Measurements from ENCODE around the gene DNPH1. TPM values are rescaled to one million over a fixed set of nuclear protein-coding genes. Genes with fewer than 3 reads are reported as not detected.

The DNPH1 gene
- polyA plus RNA-seq = 100 to 1,000 TPM in 1 of 2 donors, 10 to 100 TPM in 1; 62.3 to 115 TPM

- peak within 1 kb of the TSS; percentile 41 to 58 for H3K27ac ChIP-seq (ENCODE audit: low read depth in 2 of 2, low read length in 1 of 2)
- no peaks in the 10 kb centered on the region for H3K27me3 ChIP-seq (ENCODE audit: control insufficient read depth in 1 of 2, insufficient read depth in 2 of 2, low read length in 2 of 2)
- no peaks in the 10 kb centered on the region for H3K9me3 ChIP-seq (ENCODE audit: control insufficient read depth in 2 of 2, insufficient read depth in 1 of 2, low read depth in 1 of 2, low read length in 1 of 2)
- no peaks in the 10 kb centered on the region for H3K36me3 ChIP-seq (ENCODE audit: control insufficient read depth in 2 of 2, insufficient read depth in 2 of 2, low read length in 1 of 2)
- peak within 1 kb of the TSS; percentile 74 to 83 for H3K4me3 ChIP-seq (ENCODE audit: low read depth in 1 of 2, low read length in 2 of 2)
- 3 to 4% methylated on average over 56 to 82 of the region's 82 CpGs for WGBS, 2 donors
- H3K4me1 ChIP-seq (ENCODE audit: control insufficient read depth in 2 of 2, insufficient read depth in 2 of 2, low read length in 1 of 2) = peaks cover 3 to 5% of the 10 kb centered on the region in 2 donors
Observed at GRCh38 chr6:43228951-43229802, at the start of gene DNPH1. DNPH1 (minus strand) TSS chr6:43229481; CDS start chr6:43229456, 25 bp downstream.

GRCh38 chr6:43278524-43279078, 49.3 kb upstream of the DNPH1 start:
- no peaks in the 10 kb centered on the region for H3K27me3 ChIP-seq (ENCODE audit: control insufficient read depth in 1 of 2, insufficient read depth in 2 of 2, low read length in 2 of 2)
- no peaks in the 10 kb centered on the region for H3K9me3 ChIP-seq (ENCODE audit: control insufficient read depth in 2 of 2, insufficient read depth in 1 of 2, low read depth in 1 of 2, low read length in 1 of 2)
- H3K36me3 ChIP-seq (ENCODE audit: control insufficient read depth in 2 of 2, insufficient read depth in 2 of 2, low read length in 1 of 2) = no peaks in the 10 kb centered on the region
- WGBS, 2 donors = 53 to 71% methylated on average over 4 of the region's 4 CpGs
- no peak overlapping the region for H3K27ac ChIP-seq (ENCODE audit: low read depth in 2 of 2, low read length in 1 of 2)
- H3K4me3 ChIP-seq (ENCODE audit: low read depth in 1 of 2, low read length in 2 of 2) = no peak overlapping the region
- H3K4me1 ChIP-seq (ENCODE audit: control insufficient read depth in 2 of 2, insufficient read depth in 2 of 2, low read length in 1 of 2) = no peaks in the 10 kb centered on the region

- Histone ChIP-seq H3K36me3 (ENCODE audit: control insufficient read depth in 2 of 2, insufficient read depth in 2 of 2, low read length in 1 of 2) (no peaks in the 10 kb centered on the region), H3K9me3 (ENCODE audit: control insufficient read depth in 2 of 2, insufficient read depth in 1 of 2, low read depth in 1 of 2, low read length in 1 of 2) (no peaks in the 10 kb centered on the region), H3K4me3 (ENCODE audit: low read depth in 1 of 2, low read length in 2 of 2) (no peak overlapping the region), H3K27me3 (ENCODE audit: control insufficient read depth in 1 of 2, insufficient read depth in 2 of 2, low read length in 2 of 2) (no peaks in the 10 kb centered on the region), H3K4me1 (ENCODE audit: control insufficient read depth in 2 of 2, insufficient read depth in 2 of 2, low read length in 1 of 2) (no peaks in the 10 kb centered on the region), H3K27ac (ENCODE audit: low read depth in 2 of 2, low read length in 1 of 2) (no peak overlapping the region)
- WGBS, 2 donors = 69 to 72% methylated on average over 13 of the region's 13 CpGs
Observed at GRCh38 chr6:43277643-43278523, 48.6 kb upstream of the DNPH1 start.

- H3K4me1 ChIP-seq (ENCODE audit: control insufficient read depth in 2 of 2, insufficient read depth in 2 of 2, low read length in 1 of 2) = no peaks in the 10 kb centered on the region
- H3K9me3 ChIP-seq (ENCODE audit: control insufficient read depth in 2 of 2, insufficient read depth in 1 of 2, low read depth in 1 of 2, low read length in 1 of 2) = no peaks in the 10 kb centered on the region
- H3K4me3 ChIP-seq (ENCODE audit: low read depth in 1 of 2, low read length in 2 of 2) = no peak overlapping the region
- no peaks in the 10 kb centered on the region for H3K27me3 ChIP-seq (ENCODE audit: control insufficient read depth in 1 of 2, insufficient read depth in 2 of 2, low read length in 2 of 2)
- WGBS, 2 donors = 82 to 87% methylated on average over 6 of the region's 6 CpGs
- no peak overlapping the region for H3K27ac ChIP-seq (ENCODE audit: low read depth in 2 of 2, low read length in 1 of 2)
- no peaks in the 10 kb centered on the region for H3K36me3 ChIP-seq (ENCODE audit: control insufficient read depth in 2 of 2, insufficient read depth in 2 of 2, low read length in 1 of 2)
Observed at GRCh38 chr6:43277306-43277642, 48.0 kb upstream of the DNPH1 start.

- 77 to 85% methylated on average over 11 of the region's 11 CpGs for WGBS, 2 donors
- Histone ChIP-seq H3K36me3 (ENCODE audit: control insufficient read depth in 2 of 2, insufficient read depth in 2 of 2, low read length in 1 of 2) (no peaks in the 10 kb centered on the region), H3K9me3 (ENCODE audit: control insufficient read depth in 2 of 2, insufficient read depth in 1 of 2, low read depth in 1 of 2, low read length in 1 of 2) (no peaks in the 10 kb centered on the region), H3K4me3 (ENCODE audit: low read depth in 1 of 2, low read length in 2 of 2) (no peak overlapping the region), H3K4me1 (ENCODE audit: control insufficient read depth in 2 of 2, insufficient read depth in 2 of 2, low read length in 1 of 2) (no peaks in the 10 kb centered on the region), H3K27ac (ENCODE audit: low read depth in 2 of 2, low read length in 1 of 2) (no peak overlapping the region), H3K27me3 (ENCODE audit: control insufficient read depth in 1 of 2, insufficient read depth in 2 of 2, low read length in 2 of 2) (no peaks in the 10 kb centered on the region)
Observed at GRCh38 chr6:43276577-43277305, 47.5 kb upstream of the DNPH1 start.

GRCh38 chr6:43275801-43276576, 46.7 kb upstream of the DNPH1 start:
- H3K4me3 ChIP-seq (ENCODE audit: low read depth in 1 of 2, low read length in 2 of 2) = peak overlapping the region in 1 of 2 donors; percentile 35

GRCh38 chr6:43274916-43275597, 45.8 kb upstream of the DNPH1 start:
- Histone ChIP-seq H3K9me3 (ENCODE audit: control insufficient read depth in 2 of 2, insufficient read depth in 1 of 2, low read depth in 1 of 2, low read length in 1 of 2) (no peaks in the 10 kb centered on the region), H3K4me1 (ENCODE audit: control insufficient read depth in 2 of 2, insufficient read depth in 2 of 2, low read length in 1 of 2) (no peaks in the 10 kb centered on the region), H3K27me3 (ENCODE audit: control insufficient read depth in 1 of 2, insufficient read depth in 2 of 2, low read length in 2 of 2) (no peaks in the 10 kb centered on the region), H3K36me3 (ENCODE audit: control insufficient read depth in 2 of 2, insufficient read depth in 2 of 2, low read length in 1 of 2) (no peaks in the 10 kb centered on the region), H3K4me3 (ENCODE audit: low read depth in 1 of 2, low read length in 2 of 2) (peak overlapping the region; percentile 25 to 35), H3K27ac (ENCODE audit: low read depth in 2 of 2, low read length in 1 of 2) (no peak overlapping the region)
- 5 to 7% methylated on average over 35 to 65 of the region's 65 CpGs for WGBS, 2 donors

More at GRCh38 chr6:43275801-43276576, 46.7 kb upstream of the DNPH1 start:
- H3K27ac ChIP-seq (ENCODE audit: low read depth in 2 of 2, low read length in 1 of 2) = no peak overlapping the region
- no peaks in the 10 kb centered on the region for H3K9me3 ChIP-seq (ENCODE audit: control insufficient read depth in 2 of 2, insufficient read depth in 1 of 2, low read depth in 1 of 2, low read length in 1 of 2)
- no peaks in the 10 kb centered on the region for H3K4me1 ChIP-seq (ENCODE audit: control insufficient read depth in 2 of 2, insufficient read depth in 2 of 2, low read length in 1 of 2)
- H3K36me3 ChIP-seq (ENCODE audit: control insufficient read depth in 2 of 2, insufficient read depth in 2 of 2, low read length in 1 of 2) = no peaks in the 10 kb centered on the region
- H3K27me3 ChIP-seq (ENCODE audit: control insufficient read depth in 1 of 2, insufficient read depth in 2 of 2, low read length in 2 of 2) = no peaks in the 10 kb centered on the region
- WGBS, 2 donors = 27 to 30% methylated on average over 58 to 64 of the region's 64 CpGs

- Histone ChIP-seq H3K4me3 (ENCODE audit: low read depth in 1 of 2, low read length in 2 of 2) (no peak overlapping the region), H3K4me1 (ENCODE audit: control insufficient read depth in 2 of 2, insufficient read depth in 2 of 2, low read length in 1 of 2) (peaks cover under 1 to 3% of the 10 kb centered on the region in 2 donors), H3K27me3 (ENCODE audit: control insufficient read depth in 1 of 2, insufficient read depth in 2 of 2, low read length in 2 of 2) (no peaks in the 10 kb centered on the region), H3K9me3 (ENCODE audit: control insufficient read depth in 2 of 2, insufficient read depth in 1 of 2, low read depth in 1 of 2, low read length in 1 of 2) (no peaks in the 10 kb centered on the region), H3K36me3 (ENCODE audit: control insufficient read depth in 2 of 2, insufficient read depth in 2 of 2, low read length in 1 of 2) (no peaks in the 10 kb centered on the region), H3K27ac (ENCODE audit: low read depth in 2 of 2, low read length in 1 of 2) (no peak overlapping the region)
- 79 to 82% methylated on average over 10 of the region's 10 CpGs for WGBS, 2 donors
Observed at GRCh38 chr6:43274127-43274915, 45.0 kb upstream of the DNPH1 start.

All from esophagus (tissue), 2 donors.